Measurements from ENCODE around the gene ANKRD53.

Gene ANKRD53

DNA sequence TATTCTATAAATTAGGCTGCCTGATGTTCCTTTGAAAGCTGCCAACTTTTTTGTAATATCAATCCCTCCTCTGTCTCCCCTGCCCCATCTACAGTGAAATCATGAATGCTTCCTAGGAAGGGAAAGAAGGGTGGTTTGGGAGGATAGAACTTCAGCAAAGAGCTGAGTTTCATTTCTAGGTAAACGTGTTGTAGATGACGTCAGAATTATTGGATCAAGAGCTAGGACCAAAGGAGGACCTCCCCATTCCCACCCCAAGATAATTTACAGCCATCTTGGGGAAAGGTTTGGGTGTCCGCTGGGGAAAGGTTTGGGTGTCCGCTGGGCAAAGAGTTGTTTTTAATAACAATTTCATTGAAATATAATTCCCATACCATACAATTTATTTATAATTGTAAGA is 11.2 kb upstream of the ANKRD53 start:
- DNase-seq: no peak

- DNase-seq: no peak
These were observed 3.8 kb upstream of the ANKRD53 start for GRCh38 chr2:70974592-70974991.

GRCh38 chr2:70975237-70975636 is 3.2 kb upstream of the ANKRD53 start:
- DNase-seq: no peak

DNA sequence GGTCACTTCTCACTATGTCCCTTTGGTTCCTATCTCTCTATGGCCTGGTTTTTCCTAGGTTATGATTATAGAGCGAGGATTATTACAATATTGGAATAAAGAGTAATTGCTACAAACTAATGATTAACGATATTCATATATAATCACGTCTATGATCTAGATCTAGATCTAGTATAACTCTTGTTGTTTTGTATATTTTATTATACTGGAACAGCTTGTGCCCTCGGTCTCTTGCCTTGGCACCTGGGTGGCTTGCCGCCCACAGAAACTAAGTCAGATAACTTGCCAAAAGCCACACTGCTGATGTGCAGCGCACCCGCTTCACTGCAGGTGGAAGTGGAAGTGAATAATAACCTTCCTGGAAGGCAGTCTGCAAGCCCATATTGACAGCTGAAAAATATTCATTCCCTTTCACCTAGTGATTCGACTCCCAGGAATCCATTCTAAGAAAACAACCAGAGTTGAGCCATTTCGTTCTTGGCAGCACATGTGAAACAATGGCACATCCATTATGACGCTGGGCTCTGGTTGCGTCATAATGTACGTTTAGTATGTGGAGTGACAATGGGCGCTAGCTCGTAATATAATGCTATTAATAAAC is 725 bp upstream of the ANKRD53 start:
- no peak for DNase-seq

GRCh38 chr2:70979180-70979488 is 704 bp downstream of the ANKRD53 start:
- DNase-seq: no peak

DNA sequence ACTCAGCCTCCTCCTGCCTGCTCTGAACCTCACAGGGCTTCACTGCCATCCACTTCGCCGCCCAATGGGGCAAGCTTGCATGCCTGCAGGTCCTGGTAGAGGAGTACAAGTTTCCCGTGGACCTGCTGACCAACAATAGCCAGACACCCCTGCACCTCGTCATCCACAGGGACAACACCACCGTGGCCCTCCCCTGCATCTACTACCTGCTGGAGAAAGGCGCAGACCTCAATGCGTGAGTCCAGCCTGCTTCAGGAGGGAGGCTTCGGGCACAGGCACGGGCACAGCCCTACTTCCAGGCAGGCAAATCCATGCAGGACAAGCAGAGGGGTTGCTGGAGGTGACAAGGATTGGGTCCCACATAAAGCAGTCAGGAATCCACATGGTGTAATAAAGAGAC is 1.2 kb downstream of the ANKRD53 start:
- DNase-seq: no peak

- no peak for DNase-seq
These were observed 3.0 kb downstream of the ANKRD53 start for GRCh38 chr2:70981421-70981820.

DNA sequence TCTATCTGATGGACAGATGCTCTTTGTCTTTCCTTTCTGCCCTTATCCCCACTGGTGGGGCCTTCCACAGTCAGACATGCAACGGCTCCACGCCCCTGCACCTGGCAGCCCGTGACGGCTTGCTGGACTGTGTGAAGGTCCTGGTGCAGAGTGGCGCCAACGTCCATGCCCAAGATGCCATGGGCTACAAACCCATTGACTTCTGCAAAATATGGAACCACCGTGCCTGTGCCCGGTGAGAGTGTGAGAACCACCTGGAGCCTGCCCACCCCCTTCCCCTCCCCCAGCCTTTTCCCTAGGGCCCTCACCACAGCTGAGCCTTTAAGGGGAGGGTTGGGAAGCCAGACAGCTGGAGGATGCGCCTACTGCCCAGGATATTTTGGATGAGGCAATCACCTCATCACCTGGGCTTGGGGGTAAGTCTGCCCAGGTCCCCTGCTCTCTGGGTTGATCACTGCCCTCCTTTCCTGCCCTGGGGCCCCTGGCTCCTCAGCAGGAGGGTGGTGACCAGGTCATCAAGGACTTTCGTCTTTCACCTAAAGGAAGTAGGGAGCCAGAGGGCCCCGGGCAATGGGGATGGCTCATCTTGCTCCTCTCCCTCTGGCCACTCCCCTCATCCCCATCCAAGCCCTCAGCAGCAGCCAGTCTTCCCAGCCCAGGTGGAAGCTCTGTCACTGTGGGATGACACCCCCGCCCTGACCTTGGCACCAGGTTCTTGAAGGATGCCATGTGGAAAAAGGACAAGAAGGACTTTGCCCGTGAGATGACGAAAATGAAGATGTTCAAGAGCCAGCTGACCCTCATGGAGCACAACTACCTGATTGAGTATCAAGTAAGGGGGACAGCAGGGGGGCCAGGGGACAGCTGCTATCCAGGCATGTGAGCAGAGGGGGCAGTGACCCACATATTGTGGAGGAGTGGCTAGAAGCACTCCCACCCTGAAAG is 3.7 kb downstream of the ANKRD53 start:
- DNase-seq: no peak

DNA sequence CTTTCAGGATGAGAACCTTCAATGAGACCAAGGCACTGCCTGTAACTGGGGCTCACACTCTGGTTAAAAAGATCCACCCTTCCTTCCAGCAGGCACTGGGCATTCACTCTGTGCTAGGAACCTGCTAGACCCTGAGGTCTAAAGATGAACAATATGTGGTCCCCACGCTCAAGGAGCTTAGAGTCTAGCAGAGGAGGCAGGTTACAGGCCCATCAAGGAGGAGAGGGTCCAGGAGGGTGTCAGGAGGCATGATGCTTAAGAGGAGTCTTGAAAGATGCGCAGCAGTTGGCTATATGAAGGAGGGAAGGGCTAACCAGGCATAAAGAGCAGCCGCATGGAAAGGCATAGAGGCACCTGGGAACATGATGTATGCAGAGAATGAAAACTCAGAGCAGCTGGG is 4.5 kb downstream of the ANKRD53 start:
- no peak for DNase-seq

DNA sequence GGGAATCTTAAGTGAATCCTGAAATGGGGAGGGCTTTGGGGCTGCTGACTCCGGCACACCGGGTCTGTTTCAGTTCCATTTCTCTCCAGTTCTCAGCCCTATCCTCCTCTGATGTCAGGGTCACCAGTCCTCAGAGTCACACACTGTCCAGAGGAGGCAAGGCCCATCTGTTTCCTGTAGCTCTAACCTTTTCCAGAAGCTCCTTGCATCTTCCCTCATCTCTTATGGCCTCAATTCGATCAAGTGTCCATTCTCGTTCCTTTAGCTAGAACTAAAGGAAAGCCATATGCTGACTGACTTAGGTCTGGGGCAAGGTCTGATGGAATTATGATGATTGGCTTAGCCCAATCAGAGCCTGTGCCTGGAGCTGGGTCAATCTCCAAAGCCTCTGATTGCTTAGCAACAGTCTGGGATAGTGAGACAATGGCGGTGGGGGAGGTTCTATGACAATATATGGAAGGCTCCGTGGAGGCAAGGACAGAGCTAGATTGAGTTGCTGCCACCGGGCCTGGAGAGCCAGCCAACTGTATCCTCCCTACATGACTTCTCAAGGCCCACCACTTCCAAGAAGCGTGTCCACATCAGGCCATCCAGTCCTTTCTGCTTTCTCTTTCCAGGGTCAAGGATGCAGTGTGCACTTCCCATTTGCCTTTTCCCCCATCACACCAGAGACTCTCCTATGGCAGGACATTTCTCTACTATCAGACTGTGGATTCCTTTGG is 5.2 kb downstream of the ANKRD53 start:
- DNase-seq: no peak

DNA sequence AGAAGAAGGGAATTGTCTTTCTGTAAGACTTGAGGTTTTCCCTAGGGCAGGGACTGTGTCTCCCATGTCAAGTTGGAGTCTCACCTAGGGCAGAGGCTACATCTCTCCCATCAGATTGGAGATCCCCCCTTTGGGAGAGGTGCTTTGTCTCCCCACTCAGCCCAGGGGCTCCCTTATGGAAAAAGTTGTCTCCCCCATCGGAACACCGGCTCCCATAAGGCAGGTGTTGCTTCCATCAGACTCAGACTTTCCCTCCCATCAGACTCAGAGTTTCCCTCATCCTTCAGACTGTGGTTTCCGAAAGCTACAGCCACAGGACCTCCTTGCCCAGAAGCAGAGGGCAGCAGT is 5.8 kb downstream of the ANKRD53 start:
- no peak for DNase-seq

DNA sequence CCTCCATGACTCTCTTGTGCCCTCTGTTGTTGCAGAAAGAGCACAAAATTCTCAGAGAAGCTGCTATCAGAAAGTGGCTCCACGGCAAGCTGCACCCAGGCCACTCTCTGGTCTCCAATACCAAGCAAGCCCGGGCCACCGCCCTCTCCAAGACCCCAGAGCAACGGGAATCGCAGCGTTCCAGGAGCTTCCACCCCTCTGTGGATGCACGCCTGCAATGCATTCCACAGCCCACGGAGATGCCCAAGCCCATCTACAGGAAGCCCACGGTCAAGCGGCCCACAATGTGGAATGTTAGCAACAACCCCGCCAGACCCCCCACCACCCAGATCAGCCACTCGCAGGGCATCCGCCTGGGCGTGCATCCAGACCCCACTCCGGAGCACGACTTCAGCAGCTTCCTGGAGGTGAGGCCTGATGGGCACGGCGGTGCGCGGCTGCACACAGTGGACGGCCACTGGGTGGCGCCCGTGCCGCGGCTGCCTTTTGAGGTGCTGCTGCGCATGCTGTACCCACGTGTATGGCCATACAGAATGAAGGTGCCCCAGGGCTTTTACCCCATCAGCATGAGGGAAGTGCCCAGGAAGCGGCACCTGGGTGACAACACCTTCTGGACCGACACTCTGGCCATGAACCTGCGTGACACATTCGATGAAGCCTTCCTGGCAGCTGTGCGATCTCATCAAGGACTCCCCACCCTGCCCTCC is 6.3 kb downstream of the ANKRD53 start:
- no peak for DNase-seq

- DNase-seq: no peak
These were observed 6.9 kb downstream of the ANKRD53 start for GRCh38 chr2:70985283-70985688.

- no peak for DNase-seq
These were observed 7.5 kb downstream of the ANKRD53 start for GRCh38 chr2:70985956-70986355.

- no peak for DNase-seq
These were observed 8.2 kb downstream of the ANKRD53 start for GRCh38 chr2:70986499-70987189.

GRCh38 chr2:70987386-70987785 is 9.0 kb downstream of the ANKRD53 start:
- no peak for DNase-seq

GRCh38 chr2:70988151-70988550 is 9.7 kb downstream of the ANKRD53 start:
- DNase-seq: no peak

GRCh38 chr2:70988726-70989648 is 10.6 kb downstream of the ANKRD53 start:
- no peak for DNase-seq

- no peak for DNase-seq
These were observed 11.8 kb downstream of the ANKRD53 start for GRCh38 chr2:70990216-70990615.

DNA sequence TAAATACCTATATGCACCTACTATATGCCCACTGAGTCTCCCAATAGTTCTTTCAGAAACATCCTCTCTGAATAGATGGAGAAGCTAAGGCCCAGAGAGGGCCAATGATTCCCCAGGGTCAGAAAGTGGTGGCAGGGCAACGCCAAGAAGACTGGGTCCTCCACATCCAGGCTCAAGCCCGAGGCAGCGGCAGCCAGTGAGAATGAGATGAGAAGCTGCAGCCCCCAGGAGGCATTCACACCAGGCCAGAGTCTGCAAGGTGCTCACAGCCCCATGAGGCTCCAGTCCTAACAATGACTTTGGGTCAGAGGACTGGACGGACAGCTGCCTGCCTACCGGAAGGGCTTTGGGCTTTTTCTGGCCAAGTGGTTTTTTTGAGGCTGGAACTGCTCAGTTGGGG is 12.7 kb downstream of the ANKRD53 start:
- DNase-seq: no peak

DNA sequence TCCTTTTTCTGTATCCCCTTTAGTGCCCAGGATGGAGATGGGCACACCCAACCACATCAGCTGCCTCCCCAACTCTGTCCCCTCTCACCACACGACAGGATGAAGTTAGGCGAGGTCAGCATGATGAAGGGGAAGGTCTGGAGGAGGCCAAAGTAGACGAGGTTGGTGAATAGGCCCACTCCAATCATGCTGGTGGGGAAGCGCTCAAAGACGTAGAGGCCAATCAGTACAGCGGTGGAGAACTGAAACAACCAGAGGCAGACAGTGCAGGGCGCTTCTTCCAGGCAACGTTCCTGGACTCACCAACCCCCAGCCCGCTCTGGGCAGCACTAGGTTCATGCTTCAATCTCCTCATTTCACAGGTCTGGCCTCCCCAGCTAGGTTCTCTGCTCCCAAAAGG is 13.3 kb downstream of the ANKRD53 start:
- no peak for DNase-seq

Data from NCI-H446 treated with DMSO at 0.1 percent for 48 hours (cell line).